Liver (tissue), 9 donors: ENCODE data around the gene GATM. TPM values are rescaled to one million over a fixed set of nuclear protein-coding genes. Genes with fewer than 3 reads are reported as not detected.

ENCODE experiments used
- DNase-seq: peaks from one replicate; pipeline ENCODE4 v3.0.0-alpha.2; 2017; ENCODE audit warnings: low spot score
- H3K27ac ChIP-seq, 2 donors: one replicate each; pipeline ENCODE4 v1.7.0; 2013; ENCODE audit warnings: inconsistent platforms in 2 of 2, low read length in 2 of 2, control low read depth in 1 of 2, low read depth in 1 of 2, mild to moderate bottlenecking in 1 of 2
- H3K27me3 ChIP-seq, 4 donors: one replicate each; pipeline versions ENCODE4 v1.6.1 to v1.7.0; 2013; ENCODE audit warnings: low read length in 3 of 4, inconsistent platforms in 1 of 4, mild to moderate bottlenecking in 1 of 4, moderate library complexity in 1 of 4; ENCODE audit not compliant: control insufficient read depth in 4 of 4, insufficient read depth in 4 of 4
- H3K36me3 ChIP-seq, 4 donors: one replicate each; pipeline versions ENCODE4 v1.6.1 to v1.7.0; 2013; ENCODE audit warnings: low read length in 3 of 4, mild to moderate bottlenecking in 3 of 4, low read depth in 1 of 4, moderate library complexity in 1 of 4; ENCODE audit not compliant: control insufficient read depth in 4 of 4, insufficient read depth in 3 of 4
- H3K4me1 ChIP-seq, 4 donors: one replicate each; pipeline versions ENCODE4 v1.6.1 to v1.7.0; 2013; ENCODE audit warnings: low read length in 3 of 4, mild to moderate bottlenecking in 3 of 4, moderate library complexity in 1 of 4; ENCODE audit not compliant: control insufficient read depth in 4 of 4, insufficient read depth in 4 of 4
- H3K4me3 ChIP-seq, 3 donors: one replicate each; pipeline versions ENCODE4 v1.6.1 to v1.7.0; 2013; ENCODE audit warnings: low read length in 3 of 3, control low read depth in 1 of 3, low read depth in 1 of 3, mild to moderate bottlenecking in 1 of 3
- H3K9ac ChIP-seq, 2 donors: one replicate each; pipeline ENCODE4 v1.7.0; 2013; ENCODE audit warnings: low read length in 2 of 2, mild to moderate bottlenecking in 2 of 2, moderate library complexity in 2 of 2, control low read depth in 1 of 2, low read depth in 1 of 2
- H3K9me3 ChIP-seq, 4 donors: one replicate each; pipeline versions ENCODE4 v1.6.1 to v1.7.0; 2013; ENCODE audit warnings: low read length in 3 of 4; ENCODE audit not compliant: control insufficient read depth in 4 of 4
- CTCF ChIP-seq: fragments of 150-350 bp; IDR thresholded peaks from 2 replicates; pipeline ENCODE4 v1.5.1; 2017; ENCODE audit warnings: improper control_type of control experiment, low read depth, low read length; ENCODE audit not compliant: missing input control
- EGR1 ChIP-seq, 2 donors: IDR thresholded peaks; 2 replicates each; pipeline ENCODE4 v1.6.1; 2016 to 2018; ENCODE audit warnings: antibody characterized with exemption in 2 of 2, low read depth in 2 of 2
- FOXA1 ChIP-seq: IDR thresholded peaks from 2 replicates; pipeline ENCODE4 v1.6.1; 2016; ENCODE audit warnings: antibody characterized with exemption
- FOXA2 ChIP-seq: IDR thresholded peaks from 2 replicates; pipeline ENCODE4 v1.6.1; 2016; ENCODE audit warnings: antibody characterized with exemption
- GABPA ChIP-seq, 2 donors: IDR thresholded peaks in 1 of 2; conservative IDR thresholded peaks in 1 of 2; 2 replicates each; pipeline ENCODE4 v1.6.1; 2016; ENCODE audit warnings: antibody characterized with exemption in 2 of 2, mild to moderate bottlenecking in 1 of 2, moderate library complexity in 1 of 2
- HNF4A ChIP-seq, 2 donors: conservative IDR thresholded peaks; 2 replicates each; pipeline ENCODE4 v1.6.1; 2016; ENCODE audit warnings: antibody characterized with exemption in 2 of 2, mild to moderate bottlenecking in 2 of 2
- HNF4G ChIP-seq: IDR thresholded peaks from 2 replicates; pipeline ENCODE4 v1.6.1; 2016; ENCODE audit warnings: antibody characterized with exemption
- JUND ChIP-seq, 2 donors: IDR thresholded peaks; 2 replicates each; pipeline ENCODE4 v1.6.1; 2016; ENCODE audit warnings: antibody characterized with exemption in 2 of 2
- MAX ChIP-seq: IDR thresholded peaks from 2 replicates; pipeline ENCODE4 v1.6.1; 2016; ENCODE audit warnings: antibody characterized with exemption
- RAD21 ChIP-seq, 2 donors: IDR thresholded peaks; 2 replicates each; pipeline ENCODE4 v1.6.1; 2016; ENCODE audit warnings: antibody characterized with exemption in 2 of 2, mild to moderate bottlenecking in 2 of 2
- REST ChIP-seq: IDR thresholded peaks from 2 replicates; pipeline ENCODE4 v1.6.1; 2016; ENCODE audit warnings: antibody characterized with exemption, mild to moderate bottlenecking
- RXRA ChIP-seq, 2 donors: IDR thresholded peaks; 2 replicates each; pipeline ENCODE4 v1.6.1; 2017 to 2018; ENCODE audit warnings: antibody characterized with exemption in 2 of 2, mild to moderate bottlenecking in 1 of 2
- SP1 ChIP-seq: IDR thresholded peaks from 2 replicates; pipeline ENCODE4 v1.6.1; 2018; ENCODE audit warnings: antibody characterized with exemption, mild to moderate bottlenecking
- TAF1 ChIP-seq: conservative IDR thresholded peaks from 2 replicates; pipeline ENCODE4 v1.6.1; 2016; ENCODE audit warnings: antibody characterized with exemption, mild to moderate bottlenecking
- YY1 ChIP-seq: IDR thresholded peaks from 2 replicates; pipeline ENCODE4 v1.6.1; 2016; ENCODE audit warnings: antibody characterized with exemption, mild to moderate bottlenecking
- ZBTB33 ChIP-seq: IDR thresholded peaks from 2 replicates; pipeline ENCODE4 v1.6.1; 2016; ENCODE audit warnings: antibody characterized with exemption
- WGBS: extraction: QIAGEN DNeasy Blood & Tissue Kit; methylation state at CpG from one replicate; pipeline ENCODE4 v1.1.7; 2013; 5-methylcytosine and 5-hydroxymethylcytosine counted together
- polyA plus RNA-seq, 2 donors: library from polyadenylated mRNA; stranded (reverse) in 1 of 2; unstranded in 1 of 2; fragments of 200-250 nt in 1 of 2; fragments of >200 nt in 1 of 2; fragmentation: Nextera tagmentation in 1 of 2; extraction: Ambion mirVana in 1 of 2; gene quantifications; one replicate each; pipeline versions ENCODE4 v1.2.1 to v1.2.3, GENCODE V29; 2013 to 2015
- total RNA-seq, 2 donors: library from RNA; depleted of rRNA; stranded (reverse); fragments of >200 nt; gene quantifications; one replicate each; pipeline ENCODE4 v1.2.3, GENCODE V29; 2014
- donor health status: healthy.
- donor health status: healthy.
- donor health status: healthy.
- donor health status: healthy.
- donor health status: healthy.

The GATM gene
- total and polyA plus RNA-seq, 4 donors: 401 to 1,079 (median 674) TPM

GRCh38 chr15:45387380-45388007 lies 9.2 kb upstream of the GATM start (continued):
- peak in 1 of 2 donors; percentile 38 for TF ChIP-seq EGR1 (IDR thresholded peaks at IDR 0.05; ENCODE audit: low read depth in 2 of 2)

- no peaks in the 10 kb centered on the region for H3K27me3 ChIP-seq
- H3K4me1 ChIP-seq: peaks cover 3 to 65% (median 52%) of the 10 kb centered on the region in 4 donors
- no peak for DNase-seq
- H3K4me3 ChIP-seq: no peak overlapping the region
- no peaks in the 10 kb centered on the region for H3K36me3 ChIP-seq
- no peak overlapping the region for H3K9ac ChIP-seq
- TF ChIP-seq HNF4G: no peak
- TF ChIP-seq FOXA2: no peak
- TF ChIP-seq HNF4A (conservative IDR thresholded peaks at IDR 0.05): no peak
- TF ChIP-seq REST: no peak
- no peak for TF ChIP-seq MAX
- TF ChIP-seq CTCF: no peak
- no peak for TF ChIP-seq JUND (IDR thresholded peaks at IDR 0.05)
- no peaks in the 10 kb centered on the region for H3K9me3 ChIP-seq
- 44% methylated on average over 1 of the region's 1 CpG for WGBS
- H3K27ac ChIP-seq: peak overlapping the region; percentile 71 to 89
Observed at GRCh38 chr15:45386974-45387373, 8.6 kb upstream of the GATM start.

GRCh38 chr15:45386420-45386819 lies 8.1 kb upstream of the GATM start:
- no peaks in the 10 kb centered on the region for H3K9me3 ChIP-seq
- peak overlapping the region; percentile 71 to 89 for H3K27ac ChIP-seq
- no peaks in the 10 kb centered on the region for H3K36me3 ChIP-seq
- peak overlapping the region in 1 of 2 donors; percentile 25 for H3K9ac ChIP-seq
- H3K4me1 ChIP-seq: peaks cover 3 to 60% (median 52%) of the 10 kb centered on the region in 4 donors
- H3K4me3 ChIP-seq: no peak overlapping the region
- H3K27me3 ChIP-seq: no peaks in the 10 kb centered on the region
- DNase-seq: no peak
- WGBS: 17% methylated on average over 5 of the region's 5 CpGs
- TF ChIP-seq FOXA1: no peak
- TF ChIP-seq TAF1: peak; percentile 66
- TF ChIP-seq RAD21 (IDR thresholded peaks at IDR 0.05): peak; percentile 13 to 47
- TF ChIP-seq CTCF: no peak
- TF ChIP-seq SP1: peak; percentile 76
- peak; percentile 46 for TF ChIP-seq REST
- peak; percentile 61 for TF ChIP-seq HNF4G
- TF ChIP-seq ZBTB33: no peak
- peak in 1 of 2 donors; percentile 48 for TF ChIP-seq RXRA (IDR thresholded peaks at IDR 0.05)
- no peak for TF ChIP-seq GABPA (IDR thresholded peaks at IDR 0.05 in 1 of 2, conservative IDR thresholded peaks at IDR 0.05 in 1 of 2)
- peak; percentile 25 for TF ChIP-seq YY1
- TF ChIP-seq JUND (IDR thresholded peaks at IDR 0.05): no peak
